Activated gamma-delta T cell (primary cell): ENCODE data around the gene PPP1R7.

Source experiments
- DNase-seq: peaks from one replicate; lab custom pipeline; 2025; lab: John Stamatoyannopoulos, UW

The PPP1R7 gene

DNA sequence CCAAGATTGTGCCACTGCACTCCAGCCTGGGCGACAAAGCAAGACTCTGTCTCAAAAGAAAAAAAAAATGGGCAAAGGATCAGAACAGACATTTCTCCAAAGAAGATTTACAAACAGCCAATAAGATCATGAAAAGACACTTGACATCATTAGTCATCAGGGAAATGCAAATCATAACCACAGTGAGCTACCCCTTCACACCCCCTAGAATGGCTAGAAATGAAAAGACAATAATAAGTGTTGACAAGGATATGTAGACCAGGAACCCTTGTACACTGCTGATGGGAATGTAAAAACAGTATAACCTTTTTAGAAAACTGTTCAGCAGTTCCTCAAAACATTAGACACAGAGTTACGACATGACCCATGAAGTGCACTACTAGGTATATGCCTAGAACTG, 29.8 kb upstream of the PPP1R7 start:
- no peak for DNase-seq

DNA sequence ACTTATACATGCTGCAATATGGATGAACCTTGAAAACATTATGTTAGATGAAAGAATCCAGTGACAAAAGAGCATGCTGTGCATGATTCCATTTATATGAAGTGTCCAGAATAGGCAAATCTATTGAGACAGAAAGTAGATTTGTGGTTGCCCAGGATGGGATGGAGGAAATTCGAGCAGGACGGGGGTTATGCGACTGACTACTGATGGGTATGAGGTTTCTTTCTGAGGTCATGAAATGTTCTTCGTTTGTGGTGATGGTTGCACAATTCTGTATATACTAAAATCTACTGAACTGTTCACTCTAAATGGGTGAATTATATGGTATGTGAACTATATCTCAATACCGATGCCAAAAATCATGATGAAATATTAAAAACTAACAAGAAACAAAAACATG, 29.3 kb upstream of the PPP1R7 start:
- no peak for DNase-seq

DNA sequence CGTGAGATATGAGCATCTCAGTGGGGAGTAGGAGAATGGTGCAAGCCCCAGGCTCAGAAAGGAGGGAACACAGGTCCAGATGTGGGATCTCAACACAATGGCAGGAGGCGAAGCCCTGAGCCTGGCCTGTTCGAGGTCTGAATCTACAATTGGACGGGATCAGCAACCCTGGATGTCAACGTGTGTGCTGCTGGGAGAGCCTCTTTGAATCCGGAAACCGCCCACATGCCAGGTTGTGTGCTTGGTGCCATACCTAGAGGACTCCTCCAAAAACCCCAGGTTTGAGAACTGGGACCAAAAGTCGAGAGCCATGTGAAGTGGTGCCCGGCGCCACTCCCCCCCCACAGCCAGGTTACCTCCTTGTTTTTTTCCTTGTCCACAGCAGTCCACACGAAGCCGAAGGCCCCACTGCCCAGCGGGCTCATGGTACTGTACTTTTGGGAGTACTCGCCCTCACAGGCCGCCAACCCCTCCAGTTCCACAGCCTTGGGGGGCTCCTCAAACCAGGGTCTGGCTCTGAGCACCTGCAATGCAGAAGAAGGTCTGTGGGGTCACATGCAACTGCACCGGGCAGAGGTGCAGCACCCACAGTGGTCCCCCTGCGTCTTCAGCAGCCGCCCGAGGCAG, 27.8 kb upstream of the PPP1R7 start:
- no peak for DNase-seq

DNA sequence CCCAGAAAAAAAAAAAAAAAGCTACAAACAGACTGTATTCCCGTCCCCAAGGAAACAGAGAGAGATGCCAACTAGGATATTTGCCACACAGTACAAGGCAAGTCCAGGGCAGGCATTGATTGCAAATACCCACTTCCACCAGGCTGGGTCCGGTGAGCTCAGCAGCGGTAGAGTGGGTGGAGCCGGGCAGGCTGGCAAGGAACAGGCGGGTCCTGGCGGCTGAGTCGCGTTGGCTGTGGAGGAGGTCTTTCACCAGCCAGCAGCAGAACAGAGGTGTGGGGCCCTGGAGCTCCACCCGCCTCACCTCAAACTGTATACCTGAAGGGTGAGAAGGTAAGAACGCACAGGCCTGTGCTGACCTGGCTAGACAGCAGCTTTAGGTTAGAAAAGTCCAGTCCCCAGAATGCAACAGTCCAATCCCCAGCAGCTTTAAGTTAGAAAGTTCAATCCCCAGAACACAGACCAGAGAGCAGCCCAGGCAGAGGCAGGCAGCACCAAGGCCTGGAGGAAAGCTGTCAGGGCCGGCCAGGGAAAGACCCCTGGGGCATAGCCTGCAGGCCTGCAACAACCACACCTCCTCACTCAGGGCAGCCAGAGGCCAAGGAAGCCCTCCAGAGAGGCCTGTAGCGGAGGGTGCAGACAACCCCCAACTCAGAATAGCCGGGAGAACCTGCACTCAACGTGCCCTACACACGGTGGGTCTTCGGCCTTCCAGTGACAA, 26.3 kb upstream of the PPP1R7 start:
- no peak for DNase-seq

DNA sequence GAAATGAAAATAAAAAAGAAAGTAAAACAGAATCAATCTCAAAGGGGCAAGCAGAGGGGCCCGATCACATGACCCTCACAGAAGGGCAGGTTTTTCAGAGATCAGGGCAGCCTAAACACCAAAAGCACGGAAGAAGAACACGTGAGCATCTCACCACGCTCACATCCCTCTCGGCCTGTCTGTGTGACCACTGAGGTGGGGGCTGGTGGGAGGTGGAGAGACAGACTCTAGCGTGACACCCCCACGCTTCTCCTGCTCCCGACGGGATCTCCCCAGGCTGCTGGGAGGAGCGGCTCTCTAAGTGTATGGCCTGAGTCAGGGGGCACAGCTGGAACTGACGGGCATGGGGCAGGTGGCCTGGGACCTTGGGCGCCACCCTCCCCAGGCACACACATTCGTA, 24.6 kb upstream of the PPP1R7 start:
- DNase-seq = no peak

DNA sequence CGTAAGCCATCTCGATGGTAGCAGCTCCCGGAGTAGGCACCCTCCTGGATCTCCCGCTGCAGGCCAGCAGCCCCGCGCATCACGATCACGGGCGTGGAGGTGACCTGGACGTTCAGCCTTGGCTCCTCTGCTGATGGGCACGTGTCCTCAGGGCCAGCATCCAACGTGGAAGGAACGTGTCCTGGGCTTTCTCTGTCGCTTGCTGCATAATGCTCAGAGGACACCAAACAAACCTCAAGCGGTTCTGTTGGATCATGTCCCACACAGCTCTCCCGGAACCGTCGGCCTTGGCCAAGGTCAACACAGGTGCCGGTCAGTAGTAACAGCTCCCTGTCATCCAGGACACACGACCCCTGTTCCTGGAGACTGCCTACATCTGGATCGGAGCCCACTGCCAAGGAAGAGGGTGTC, 24.1 kb upstream of the PPP1R7 start:
- DNase-seq = no peak

DNA sequence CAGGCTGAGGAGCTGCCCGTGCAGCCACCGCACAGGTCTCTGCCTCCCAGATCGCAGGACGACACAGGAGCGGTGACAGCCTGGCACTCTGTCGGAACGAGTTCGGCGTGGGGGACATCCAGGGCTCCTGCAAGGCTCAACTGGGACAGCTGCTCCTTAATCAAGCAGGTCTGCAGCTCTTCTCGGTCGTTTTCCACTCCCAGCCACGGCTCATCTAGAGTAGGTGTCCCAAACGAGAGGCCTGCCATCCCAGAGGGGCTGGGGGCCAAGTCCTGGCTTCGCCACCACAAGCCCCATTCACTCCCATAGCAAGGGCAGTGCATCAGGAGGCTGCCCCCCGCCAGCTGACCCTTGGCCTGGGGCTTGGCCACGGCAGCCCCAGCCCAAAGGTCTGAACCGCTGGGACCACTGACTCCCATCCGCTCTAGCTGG, 23.5 kb upstream of the PPP1R7 start:
- no peak for DNase-seq

DNA sequence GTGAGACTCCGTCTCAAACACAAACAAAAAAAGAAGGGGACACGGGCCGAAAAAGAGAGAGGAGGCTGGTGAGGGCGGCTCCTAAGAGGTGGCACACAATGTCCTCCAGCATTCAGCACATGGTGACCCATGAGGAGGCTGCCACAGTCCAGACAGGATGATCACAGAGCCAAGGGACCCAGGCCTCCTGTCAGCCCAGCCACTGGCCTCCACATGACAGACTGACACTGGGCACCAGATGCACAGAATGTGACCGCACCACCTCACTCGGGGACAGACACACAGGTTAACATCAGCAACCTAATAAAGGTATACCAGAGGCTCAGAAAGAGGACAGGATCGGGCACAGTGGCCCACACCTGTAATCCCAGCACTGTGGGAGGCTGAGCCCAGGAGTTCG, 22.0 kb upstream of the PPP1R7 start:
- DNase-seq = no peak

DNA sequence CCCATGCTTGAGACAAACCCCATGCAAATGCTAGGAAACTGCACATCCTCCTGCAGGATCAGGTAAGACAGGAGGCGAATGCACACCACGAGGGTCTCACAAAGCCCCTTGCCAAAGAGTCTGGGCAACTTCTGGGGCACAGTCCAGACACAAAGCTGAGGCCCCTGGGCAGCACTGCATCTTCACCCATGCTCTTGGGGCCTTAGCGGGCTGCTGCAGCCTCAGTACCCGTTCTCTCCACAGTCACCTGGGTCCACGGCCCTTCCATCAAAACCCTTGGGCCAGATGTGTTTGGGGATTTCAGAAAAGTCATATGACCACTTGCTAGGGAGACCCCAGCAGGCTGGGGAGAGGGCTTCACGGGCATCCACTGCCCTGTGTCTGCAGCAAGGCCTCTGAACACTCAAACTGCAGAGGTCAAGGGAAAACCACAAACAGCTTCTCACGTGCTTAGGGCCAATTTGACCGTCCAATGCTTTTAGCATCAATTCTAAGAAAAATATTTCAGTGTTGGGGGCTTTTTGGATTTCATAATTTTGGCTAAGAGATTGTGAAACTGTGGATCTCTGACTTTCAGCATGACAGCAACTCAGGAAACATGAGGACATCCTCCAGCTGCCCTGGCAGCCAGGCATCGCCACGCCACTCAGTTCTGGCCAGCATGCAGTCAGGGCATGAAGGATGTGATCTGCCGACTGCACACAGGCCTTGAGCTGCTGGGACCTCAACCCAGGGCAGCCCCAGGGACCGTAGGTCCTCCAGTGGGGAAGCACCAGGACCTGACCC, 21.0 kb upstream of the PPP1R7 start:
- no peak for DNase-seq

DNA sequence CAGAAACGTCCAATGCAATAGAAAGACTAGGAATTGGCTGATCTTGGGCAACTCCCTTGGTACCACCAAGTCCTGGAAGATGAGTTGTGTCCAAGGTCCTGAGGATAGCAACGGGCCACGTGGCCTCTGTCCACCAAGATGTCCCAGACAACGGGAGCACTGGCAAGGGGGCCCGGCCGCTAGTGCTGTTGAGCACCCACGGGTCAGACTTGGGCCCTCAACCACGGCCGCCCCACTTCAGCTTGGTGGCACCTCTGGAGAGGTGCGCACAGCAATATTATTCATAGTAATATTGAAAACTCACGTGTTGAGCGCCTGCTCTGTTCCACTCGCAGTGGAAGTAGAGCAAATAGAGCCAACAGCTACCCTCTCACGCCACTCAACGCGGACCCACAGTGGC, 20.0 kb upstream of the PPP1R7 start:
- no peak for DNase-seq

DNA sequence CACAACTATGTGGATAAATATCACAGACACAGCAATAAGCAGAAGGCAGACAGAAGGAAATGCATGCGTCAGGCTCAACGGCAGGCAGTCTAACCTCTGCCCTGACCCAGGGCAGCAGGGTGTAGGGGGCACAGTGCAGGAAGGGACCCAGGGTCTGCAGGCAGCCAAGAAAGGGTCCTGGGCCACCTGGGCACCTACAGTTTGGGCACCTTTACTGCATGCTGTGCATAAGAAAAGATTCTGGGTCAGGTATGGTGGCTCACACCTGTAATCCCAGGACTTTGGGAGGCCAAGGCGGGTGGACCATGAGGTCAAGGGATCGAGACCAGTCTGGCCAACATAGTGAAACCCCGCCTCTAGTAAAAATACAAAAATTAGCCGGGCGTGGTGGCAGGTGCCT, 18.7 kb upstream of the PPP1R7 start:
- DNase-seq = no peak

DNA sequence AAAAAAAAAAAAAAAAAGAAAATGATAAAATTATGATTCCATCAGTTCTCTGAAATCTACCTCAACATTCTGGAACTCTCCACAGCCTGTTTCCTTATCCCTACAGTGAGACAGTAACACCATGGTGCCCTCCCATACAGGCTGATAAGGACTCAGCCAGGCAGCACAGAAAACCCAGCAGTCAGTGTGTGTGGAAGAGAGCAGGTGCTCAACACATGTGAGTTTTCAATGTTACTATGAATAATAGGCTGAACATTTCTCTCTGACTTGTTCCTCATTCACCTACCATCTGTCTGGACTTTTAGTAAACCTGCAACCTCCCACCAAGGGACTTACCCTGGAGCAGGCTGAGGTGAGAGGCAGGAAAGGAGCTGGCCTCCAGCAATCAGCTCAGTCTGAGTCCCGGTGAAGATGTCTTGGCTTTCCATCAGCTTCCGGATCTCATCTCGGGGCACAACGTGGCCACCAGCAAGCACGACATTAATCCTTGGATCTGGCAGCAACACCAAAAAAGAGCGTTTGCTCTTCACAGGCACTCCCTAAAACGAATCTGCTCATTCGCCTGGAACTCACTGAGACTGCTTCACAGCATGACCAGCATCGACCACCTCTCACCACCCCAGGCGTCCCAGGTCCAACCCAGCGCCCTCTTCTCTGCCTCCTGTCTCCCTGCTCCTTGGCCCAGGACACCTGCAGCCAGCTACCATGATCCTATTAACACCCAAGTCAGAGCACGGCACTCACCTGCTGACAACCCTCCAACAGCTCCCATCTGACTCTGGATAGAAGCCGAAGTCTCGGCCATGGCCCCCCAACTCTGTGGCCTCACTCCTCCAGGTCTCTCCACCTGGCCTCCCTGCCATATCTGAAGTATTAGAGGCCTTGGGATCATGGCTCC, 17.5 kb upstream of the PPP1R7 start:
- DNase-seq = no peak

DNA sequence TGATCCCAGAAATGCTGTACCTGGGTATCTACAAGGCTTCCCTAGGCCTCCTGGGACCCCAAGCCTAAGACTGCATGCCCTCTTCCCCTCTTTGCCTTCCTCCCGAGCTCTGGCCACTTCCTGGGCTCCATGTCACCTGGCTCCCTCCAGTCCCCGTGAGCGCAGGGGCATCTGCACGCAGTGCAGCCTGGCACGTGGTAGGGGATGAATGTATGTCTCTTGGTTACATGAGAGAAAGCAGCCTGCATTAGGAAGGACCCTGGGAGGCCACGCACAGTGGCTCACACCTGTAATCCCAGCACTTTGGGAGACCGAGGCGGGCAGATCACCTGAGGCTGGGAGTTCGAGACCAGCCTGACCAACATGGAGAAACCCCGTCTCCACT, 16.8 kb upstream of the PPP1R7 start:
- DNase-seq = no peak

DNA sequence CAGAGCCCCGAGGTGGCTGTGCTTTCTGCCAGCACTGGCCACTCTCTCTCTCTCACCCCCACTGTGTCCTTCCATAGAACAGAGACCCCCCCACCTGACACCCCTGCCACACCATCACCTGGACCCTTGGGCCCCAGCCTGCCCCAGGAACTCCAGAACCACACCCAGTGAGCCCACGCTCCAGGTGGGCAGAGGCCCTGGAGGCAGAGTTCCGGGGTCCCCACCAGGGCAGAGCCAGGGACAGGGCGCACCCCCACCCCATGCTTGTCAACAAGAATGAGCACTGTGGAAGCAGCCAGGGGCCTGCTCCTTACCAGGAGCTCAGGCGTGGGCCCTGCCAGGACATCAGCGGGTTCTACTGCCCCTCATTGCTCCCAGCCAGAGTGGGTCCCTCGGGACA, 15.6 kb upstream of the PPP1R7 start:
- DNase-seq = no peak

DNA sequence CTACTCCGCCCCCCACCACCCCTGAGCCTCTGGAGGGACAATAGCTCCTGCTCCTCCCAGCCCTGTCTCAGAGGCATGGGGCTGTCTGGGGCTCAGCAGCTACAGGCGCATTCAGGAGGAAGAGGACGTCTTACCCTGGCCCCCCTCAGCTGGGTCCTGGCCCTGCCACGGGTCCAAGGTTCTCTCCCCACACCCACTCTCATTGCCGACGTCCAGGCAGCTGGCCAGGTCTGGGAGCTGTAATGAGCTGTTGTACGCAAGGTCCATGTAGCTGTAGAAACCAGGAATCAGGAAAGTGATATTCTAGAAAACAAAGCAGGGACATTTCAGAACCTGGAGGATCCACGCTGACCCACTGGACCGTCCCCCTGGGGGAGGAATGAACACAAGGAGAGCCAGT, 14.5 kb upstream of the PPP1R7 start:
- no peak for DNase-seq

DNA sequence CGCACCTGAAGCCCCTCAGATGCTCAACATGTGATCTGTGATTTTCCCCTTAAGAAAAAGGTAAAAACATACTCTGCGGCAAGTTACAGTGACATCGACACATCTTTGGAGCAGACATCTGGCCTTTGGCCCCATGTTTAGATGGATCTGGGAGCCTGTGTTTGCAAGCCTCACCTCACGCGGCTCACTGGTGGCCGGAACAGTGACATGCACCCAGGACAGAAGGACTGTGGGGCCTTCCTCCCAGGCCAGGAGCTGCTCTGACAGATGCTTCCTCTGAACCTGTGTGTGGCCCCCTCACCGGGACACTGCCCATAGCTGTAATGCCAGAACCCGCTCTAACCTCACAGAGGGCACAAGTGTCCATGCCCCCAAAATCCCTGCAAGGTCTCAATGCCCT, 14.1 kb upstream of the PPP1R7 start:
- DNase-seq = no peak

DNA sequence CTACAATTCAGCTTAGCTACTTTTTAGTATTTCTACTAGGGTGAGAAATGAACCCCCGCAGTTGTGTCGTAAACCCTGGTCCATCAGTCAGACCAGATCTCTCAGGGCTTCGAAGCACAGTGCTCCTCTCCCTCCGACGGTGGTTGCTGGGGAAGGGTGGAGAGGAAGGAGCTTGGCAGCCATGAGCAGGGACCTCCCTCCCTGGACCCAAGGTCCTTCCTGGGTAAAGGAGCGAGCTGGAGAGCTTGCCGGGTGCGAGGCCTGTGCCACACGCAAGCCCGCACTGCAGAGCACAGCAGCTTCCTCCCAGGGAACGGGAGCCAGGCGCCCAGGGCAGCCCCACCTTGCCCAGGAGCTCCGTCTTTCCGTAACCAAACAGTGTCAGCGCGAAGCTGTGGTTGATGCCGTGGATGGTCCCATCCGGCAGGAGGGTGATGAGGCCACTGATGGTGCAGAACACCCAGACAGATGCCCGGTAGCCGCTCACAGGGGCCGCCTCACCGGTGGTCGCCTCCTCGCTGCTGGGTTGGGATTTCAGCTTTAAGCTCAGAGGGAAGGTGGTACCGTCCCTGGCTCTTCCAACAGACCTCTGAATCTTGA, 13.5 kb upstream of the PPP1R7 start:
- DNase-seq = no peak

DNA sequence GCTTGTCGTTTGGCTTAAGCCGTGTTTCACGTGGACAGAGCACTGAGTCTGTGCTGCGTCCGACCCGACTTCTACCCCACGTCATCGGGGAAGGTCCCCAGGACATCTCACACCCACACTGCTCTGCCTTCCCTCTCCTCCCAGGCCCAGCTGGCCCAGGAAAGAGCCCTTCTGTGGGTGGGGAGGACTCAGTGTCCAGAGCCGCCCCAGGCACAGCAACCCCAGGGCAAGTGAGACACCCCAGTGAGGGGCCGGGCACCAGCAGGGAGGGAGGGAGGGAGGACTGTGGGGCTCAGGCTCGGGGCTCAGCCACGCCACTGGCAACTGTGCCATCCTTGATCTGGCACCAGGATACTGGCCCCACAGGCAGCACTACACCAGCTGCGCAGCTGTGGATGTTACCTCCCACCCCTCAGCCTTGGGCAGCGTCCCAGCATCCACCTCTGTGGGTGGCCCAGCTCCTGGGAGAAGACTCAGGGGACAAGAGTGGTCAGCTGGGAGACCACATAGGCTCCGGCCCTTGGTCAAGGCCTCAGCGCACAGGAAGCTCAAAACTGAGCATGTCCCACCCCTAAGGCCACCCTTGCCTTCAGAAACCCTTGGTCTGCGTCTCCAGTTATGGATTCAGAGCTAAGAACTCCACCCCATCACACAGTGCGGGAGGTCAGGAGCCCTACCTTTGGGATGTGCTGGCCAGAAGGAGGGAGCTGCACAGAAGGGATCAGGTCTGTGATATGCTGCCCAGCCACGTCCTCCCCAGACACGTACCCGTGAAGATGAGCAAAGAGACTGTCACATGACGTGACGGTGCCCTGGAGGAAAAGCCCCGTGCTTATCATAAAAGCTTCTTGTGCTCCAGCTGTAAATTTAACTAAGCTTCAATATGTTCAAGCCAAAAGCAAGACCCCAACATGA, 12.7 kb upstream of the PPP1R7 start:
- DNase-seq = no peak

DNA sequence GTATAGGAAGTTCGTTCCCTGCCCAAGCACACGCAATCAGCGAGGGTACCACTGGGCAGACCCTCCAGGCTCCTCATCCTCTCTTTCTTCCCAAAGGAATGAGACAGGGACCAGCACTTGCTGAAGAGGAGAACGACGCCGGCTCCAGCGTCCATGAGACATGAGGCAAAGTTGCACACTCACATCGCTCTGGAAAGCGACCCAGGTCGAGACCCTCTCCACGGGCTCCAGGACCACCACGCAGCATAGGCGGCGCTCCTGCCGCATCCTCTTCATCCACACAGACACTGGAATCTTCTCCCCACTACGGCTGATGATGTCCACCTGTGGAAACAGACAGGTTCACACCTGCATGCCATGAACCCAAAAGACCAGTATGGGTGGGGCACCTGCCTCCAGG, 11.8 kb upstream of the PPP1R7 start:
- no peak for DNase-seq

DNA sequence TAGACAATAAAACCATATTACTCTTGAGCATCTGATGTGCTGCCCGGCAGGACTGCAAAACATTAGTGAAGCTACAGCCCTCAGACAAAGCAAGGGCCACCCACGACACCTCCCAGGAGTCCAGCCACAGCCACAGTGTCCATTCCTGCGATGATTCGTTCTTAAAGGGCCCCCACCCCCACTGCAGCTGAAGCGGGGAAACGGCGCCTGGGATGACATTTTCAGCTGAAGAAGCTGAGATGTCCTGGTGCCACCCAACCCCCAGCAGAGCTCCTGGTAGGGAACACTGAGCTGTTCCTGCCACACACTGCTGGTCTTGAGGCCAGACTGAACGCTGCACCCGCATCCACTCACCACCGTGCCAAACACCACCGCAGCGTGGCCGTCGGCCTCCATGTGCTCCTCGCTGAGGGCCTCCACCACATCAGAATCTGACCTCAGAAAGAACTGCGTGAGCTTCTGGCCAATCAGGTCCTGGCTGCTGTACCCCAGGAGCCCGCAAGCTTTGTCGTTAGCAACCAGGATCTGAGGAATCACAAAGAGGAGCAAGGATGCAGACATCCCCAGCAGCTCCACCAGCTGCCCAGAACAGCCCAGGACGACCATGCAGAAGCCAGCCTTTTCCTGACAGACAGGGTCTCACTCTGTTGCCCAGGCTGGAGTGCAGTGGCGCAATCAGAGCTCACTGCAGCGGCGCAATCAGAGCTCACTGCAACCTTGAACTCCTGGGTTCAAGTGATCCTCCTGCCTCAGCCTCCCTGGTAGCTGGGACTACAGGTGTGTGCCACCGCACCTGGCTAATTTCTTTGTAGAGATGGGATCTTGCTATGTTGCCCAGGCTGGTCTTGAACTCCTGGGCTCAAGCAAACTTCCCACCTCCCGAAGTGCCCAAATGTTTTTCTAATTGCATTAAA, 10.5 kb upstream of the PPP1R7 start:
- no peak for DNase-seq
